Motor neuron (in vitro differentiated cells): ENCODE measurements around the gene ZNRF1. TPM values are rescaled to one million over a fixed set of nuclear protein-coding genes. Genes with fewer than 3 reads are reported as not detected.
"Not testable (repeated sequence)": the region's sequence is repeated elsewhere in the genome, so short reads cannot be mapped to it uniquely, and the experiment has no call there.

Source experiments
- ATAC-seq, 8 experiments: fragments of 200-7000 bp; cut with Tn5 transposase; replicated peaks in 6 of 8; 2 replicates each; pipeline ENCODE4 v1.8.0; 2021; ENCODE audit warnings: mild to moderate bottlenecking in 8 of 8, moderate library complexity in 8 of 8
- H3K27ac ChIP-seq, 2 donors: fragments of 250-450 bp; sonication (Bioruptor Pico); 2 replicates each; pipeline ENCODE4 v1.9.0; 2021; ENCODE audit warnings: antibody characterized with exemption in 2 of 2, mild to moderate bottlenecking in 2 of 2, moderate library complexity in 1 of 2
- H3K4me1 ChIP-seq, 2 donors: fragments of 250-450 bp; sonication (Bioruptor Pico); replicated peaks in 1 of 2; 2 replicates each; pipeline ENCODE4 v1.6.1; 2021; ENCODE audit warnings: antibody characterized with exemption in 2 of 2, mild to moderate bottlenecking in 2 of 2, moderate library complexity in 1 of 2
- H3K4me3 ChIP-seq, 5 donors: fragments of 250-450 bp; sonication (Bioruptor Pico); 2 replicates each; pipeline ENCODE4 v1.9.0; 2021; ENCODE audit warnings: antibody characterized with exemption in 5 of 5, mild to moderate bottlenecking in 5 of 5, moderate library complexity in 4 of 5
- WGBS, 10 experiments: fragments of 450-650 bp; shearing (Covaris generic); methylation state at CpG; one replicate each; pipeline ENCODE4 v1.0.0; 2022; 5-methylcytosine and 5-hydroxymethylcytosine counted together
- in situ Hi-C, 9 experiments: fragments of 400-800 bp; cut with MboI; loops; one replicate each; pipeline ENCODE4 v1.15.0; 2021; ENCODE audit warnings: low sequenced_read_pairs in 9 of 9, low pct_unique_long_range_greater_than_20kb in 2 of 9; ENCODE audit not compliant: unreplicated experiment in 9 of 9
- total RNA-seq, 8 experiments: library from RNA; unstranded; fragments of 300-600 nt; gene quantifications; 2 replicates each; pipeline versions ENCODE4 v1.2.3 to v1.2.4, GENCODE V29; 2022

The ZNRF1 gene
- total RNA-seq, 8 experiments from 2014 or later, result 7.7 to 20.2 (median 14.2) TPM

DNA sequence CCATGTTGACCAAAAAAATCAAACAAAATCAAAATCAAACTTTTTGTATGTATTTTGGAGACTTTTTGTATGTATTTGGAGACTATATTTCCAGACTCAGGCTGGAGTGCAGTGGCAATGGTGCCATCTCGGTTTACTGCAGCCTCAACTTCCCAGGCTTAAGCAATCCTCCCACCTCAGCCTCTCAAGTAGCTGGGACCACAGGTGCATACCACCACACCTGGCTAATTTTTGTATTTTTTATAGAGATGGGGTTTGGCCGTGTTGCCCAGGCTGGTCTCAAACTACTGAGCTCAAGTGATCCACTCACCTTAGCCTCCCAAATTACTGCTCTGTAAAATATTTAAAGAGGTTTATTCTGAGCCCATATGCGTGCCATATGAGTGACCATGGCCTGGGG is 9.0 kb upstream of the ZNRF1 start:
- H3K4me3 ChIP-seq, H3K27ac ChIP-seq, H3K4me1 ChIP-seq, ATAC-seq: not testable (repeated sequence)
- in situ Hi-C loops, result loop anchor here in 2 of 9 experiments (10.0 to 25.0 kb wide), 2 partner anchors 115 to 122 kb away; partner anchors contain the start of gene LDHD (in 1 of the 2)
- WGBS, 10 experiments, result 57 to 100% (median 73%) methylated on average over 1 to 3 of the region's 3 CpGs; no CpG with 5 or more reads in 2 of the 10 experiments

DNA sequence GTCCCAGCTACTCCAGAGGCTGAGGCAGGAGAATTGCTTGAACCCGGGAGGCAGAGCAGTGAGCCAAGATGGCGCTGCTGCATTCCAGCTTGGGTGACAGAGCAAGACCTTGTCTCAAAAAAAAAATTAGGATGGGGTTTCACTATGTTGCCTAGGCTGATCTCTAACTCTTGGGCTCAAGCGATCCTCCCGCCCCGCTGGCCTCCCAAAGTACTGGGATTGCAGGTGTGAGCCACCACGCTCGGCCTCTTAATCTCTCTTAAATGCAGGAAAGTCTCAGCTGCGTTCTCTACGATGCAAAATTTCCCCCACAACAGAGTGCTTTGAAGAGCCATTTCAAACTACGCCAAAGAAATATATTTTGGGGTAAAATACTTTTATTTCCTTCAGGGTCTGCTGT is 8.0 kb upstream of the ZNRF1 start:
- no peak for ATAC-seq
- Histone ChIP-seq H3K4me1 (peaks cover 6 to 9% of the 10 kb centered on the region in 2 donors), H3K4me3 (no peak overlapping the region), H3K27ac (no peak overlapping the region)
- in situ Hi-C loops, result loop anchor here in 2 of 9 experiments (10.0 to 25.0 kb wide), 2 partner anchors 114 to 121 kb away; partner anchors contain the start of gene LDHD (in 1 of the 2)
- 50 to 100% (median 97%) methylated on average over 1 to 6 of the region's 10 CpGs; no CpG with 5 or more reads in 5 of the 10 experiments for WGBS, 10 experiments

DNA sequence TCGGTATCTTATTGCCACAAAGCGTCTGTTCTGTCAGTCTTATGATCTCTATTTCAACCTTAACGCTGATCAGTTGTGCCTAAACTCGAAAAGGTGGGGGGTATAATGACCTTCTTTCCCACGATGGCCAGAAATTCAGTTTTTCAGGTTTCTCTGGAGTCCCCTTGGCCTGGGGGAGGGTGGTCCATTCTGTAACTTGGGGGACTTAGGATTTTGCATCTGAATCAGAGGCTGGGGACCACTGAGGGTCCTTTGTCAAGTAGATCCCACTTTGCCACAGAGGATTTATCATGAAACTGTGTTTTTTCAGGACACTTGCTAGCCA is 7.6 kb upstream of the ZNRF1 start:
- 0 to 90% (median 52%) methylated on average over 1 to 5 of the region's 5 CpGs; no CpG with 5 or more reads in 3 of the 10 experiments for WGBS, 10 experiments
- Histone ChIP-seq H3K27ac (no peak overlapping the region), H3K4me1 (peaks cover 6 to 9% of the 10 kb centered on the region in 2 donors), H3K4me3 (no peak overlapping the region)
- no peak for ATAC-seq
- in situ Hi-C loops, result loop anchor here in 2 of 9 experiments (10.0 to 25.0 kb wide), 2 partner anchors 114 to 121 kb away; partner anchors contain the start of gene LDHD (in 1 of the 2)

DNA sequence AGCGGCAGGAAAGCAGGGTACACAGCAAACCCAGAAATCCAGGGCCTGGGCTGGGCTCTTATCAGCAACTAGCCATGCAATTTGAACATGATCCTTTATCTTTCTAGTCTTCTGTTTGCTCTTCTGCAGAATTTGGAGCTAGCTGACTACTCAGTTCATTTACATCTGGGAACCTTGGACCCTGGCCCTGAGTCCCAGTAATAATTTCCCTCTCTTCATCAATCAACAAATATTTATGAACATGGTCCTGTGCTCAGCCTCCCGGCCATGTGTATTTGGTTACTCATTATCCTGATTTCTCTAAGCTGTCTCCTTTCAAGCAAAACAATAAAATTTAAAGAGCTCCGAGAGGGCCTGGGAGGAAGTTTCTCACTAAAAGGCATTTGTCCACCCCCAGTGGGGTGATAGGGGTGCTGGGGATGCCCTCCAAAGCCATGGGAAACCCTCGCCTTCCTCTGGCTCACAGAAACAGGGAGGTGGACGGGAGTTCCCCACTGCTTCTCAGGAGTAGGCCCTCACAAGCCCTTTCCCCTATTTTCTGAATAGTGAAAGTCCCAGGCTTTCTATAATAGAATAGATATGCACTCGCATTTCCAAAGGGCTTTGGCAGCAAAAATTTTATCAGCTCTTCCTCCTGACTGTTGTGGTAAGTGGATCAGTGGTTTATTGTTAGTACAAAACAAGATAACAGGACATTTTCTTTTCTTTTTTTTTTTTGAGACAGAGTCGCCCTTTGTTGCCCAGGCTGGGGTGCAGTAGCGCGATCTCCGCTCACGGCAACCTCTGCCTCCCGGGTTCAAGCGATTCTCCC is 7.0 kb upstream of the ZNRF1 start:
- H3K4me1 ChIP-seq, result peaks cover 6 to 9% of the 10 kb centered on the region in 2 donors
- H3K4me3 ChIP-seq, result no peak overlapping the region
- ATAC-seq, result no peak
- in situ Hi-C loops, result loop anchor here in 2 of 9 experiments (10.0 to 25.0 kb wide), 2 partner anchors 113 to 121 kb away; partner anchors contain the start of gene LDHD (in 1 of the 2)
- WGBS, 10 experiments, result 58 to 90% (median 75%) methylated on average over 4 to 11 of the region's 13 CpGs; no CpG with 5 or more reads in 1 of the 10 experiments
- H3K27ac ChIP-seq, result no peak overlapping the region

DNA sequence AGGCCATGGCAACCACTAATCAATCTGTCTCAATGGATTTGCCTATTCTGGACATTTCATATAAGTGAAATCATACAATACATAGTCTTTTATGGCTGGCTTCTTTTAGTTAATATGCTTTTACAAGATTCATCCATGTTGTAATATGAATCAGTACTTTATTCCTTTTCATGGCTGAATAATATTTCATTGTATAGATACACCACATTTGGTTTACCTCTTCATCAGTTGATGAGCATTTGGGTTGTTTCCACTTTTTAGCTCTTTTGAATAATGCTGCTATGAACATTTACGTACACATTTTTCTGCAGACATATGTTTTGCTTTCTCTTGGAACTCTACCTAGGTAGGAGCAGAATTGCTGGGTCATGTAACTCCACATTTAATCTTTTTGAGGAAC is 2.8 kb upstream of the ZNRF1 start:
- Histone ChIP-seq H3K4me1 (peaks cover 6 to 11% of the 10 kb centered on the region in 2 donors), H3K4me3 (no peak overlapping the region), H3K27ac (no peak overlapping the region)
- no peak for ATAC-seq
- 36 to 100% (median 100%) methylated on average over 1 of the region's 1 CpG; no CpG with 5 or more reads in 2 of the 10 experiments for WGBS, 10 experiments
- in situ Hi-C loops, result loop anchor here in 2 of 9 experiments (10.0 to 25.0 kb wide), 2 partner anchors 109 to 116 kb away; partner anchors contain the start of gene LDHD (in 1 of the 2)

DNA sequence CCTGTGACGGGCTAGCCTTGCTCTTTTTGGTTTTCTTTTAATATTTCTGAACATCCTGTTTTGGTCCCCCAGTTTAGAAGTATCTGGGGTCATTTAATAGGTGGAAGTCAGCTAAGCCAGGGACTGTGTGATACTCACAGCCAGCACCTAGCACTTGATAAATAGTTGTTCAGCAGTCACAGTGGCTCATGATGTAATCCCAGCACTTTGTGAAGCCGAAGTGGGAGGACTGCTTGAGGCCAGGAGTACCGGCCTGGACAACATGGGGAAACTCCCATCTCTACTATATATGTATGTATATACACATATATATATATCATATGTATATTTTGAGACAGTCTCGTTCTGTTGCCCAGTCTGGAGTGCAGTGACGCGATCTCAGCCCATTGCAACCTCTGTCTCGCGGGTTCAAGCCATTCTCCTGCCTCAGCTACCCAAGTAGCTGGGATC is 1.8 kb upstream of the ZNRF1 start:
- no peak for ATAC-seq
- peaks cover 10 to 11% of the 10 kb centered on the region in 2 donors for H3K4me1 ChIP-seq
- in situ Hi-C loops, result loop anchor here in 2 of 9 experiments (10.0 to 25.0 kb wide), 2 partner anchors 108 to 115 kb away; partner anchors contain the start of gene LDHD (in 1 of the 2)

DNA sequence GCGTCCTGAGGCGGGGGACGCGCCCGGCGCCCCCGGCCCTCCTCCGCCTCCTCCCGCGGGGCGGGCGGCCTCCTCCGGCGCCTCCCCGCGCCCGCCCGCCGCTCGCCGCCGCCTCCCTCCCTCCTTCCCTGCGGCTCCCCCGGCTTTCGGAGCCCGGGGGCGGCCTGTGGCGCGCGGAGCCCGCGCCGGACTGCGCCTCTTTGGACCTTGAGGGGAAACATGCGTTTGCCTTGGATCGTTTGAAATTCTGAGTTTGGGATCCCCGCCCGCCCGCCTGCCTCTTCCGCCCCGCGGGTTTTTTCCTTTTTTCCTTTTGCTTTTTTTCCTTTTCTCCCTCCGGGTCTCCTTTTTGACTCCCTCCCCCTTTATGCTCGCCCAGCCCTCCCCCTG is 390 bp downstream of the ZNRF1 start:
- in situ Hi-C loops, result loop anchor here in 2 of 9 experiments (10.0 to 25.0 kb wide), 2 partner anchors 106 to 113 kb away; partner anchors contain the start of gene LDHD (in 1 of the 2)
- peak; percentile 42 to 70 (median 58) for ATAC-seq
- Histone ChIP-seq H3K27ac (peak overlapping the region; percentile 90 to 97), H3K4me3 (peak overlapping the region; percentile 54 to 97 (median 64)), H3K4me1 (peaks cover 15 to 16% of the 10 kb centered on the region in 2 donors)
- WGBS, 10 experiments, result no CpG with 5 or more reads among the region's 44 CpGs

More for the DNA sequence above, 1.8 kb upstream of the ZNRF1 start:
- Histone ChIP-seq H3K27ac (no peak overlapping the region), H3K4me3 (no peak overlapping the region)
- WGBS, 10 experiments, result 55 to 100% (median 80%) methylated on average over 1 to 8 of the region's 8 CpGs; no CpG with 5 or more reads in 1 of the 10 experiments

DNA sequence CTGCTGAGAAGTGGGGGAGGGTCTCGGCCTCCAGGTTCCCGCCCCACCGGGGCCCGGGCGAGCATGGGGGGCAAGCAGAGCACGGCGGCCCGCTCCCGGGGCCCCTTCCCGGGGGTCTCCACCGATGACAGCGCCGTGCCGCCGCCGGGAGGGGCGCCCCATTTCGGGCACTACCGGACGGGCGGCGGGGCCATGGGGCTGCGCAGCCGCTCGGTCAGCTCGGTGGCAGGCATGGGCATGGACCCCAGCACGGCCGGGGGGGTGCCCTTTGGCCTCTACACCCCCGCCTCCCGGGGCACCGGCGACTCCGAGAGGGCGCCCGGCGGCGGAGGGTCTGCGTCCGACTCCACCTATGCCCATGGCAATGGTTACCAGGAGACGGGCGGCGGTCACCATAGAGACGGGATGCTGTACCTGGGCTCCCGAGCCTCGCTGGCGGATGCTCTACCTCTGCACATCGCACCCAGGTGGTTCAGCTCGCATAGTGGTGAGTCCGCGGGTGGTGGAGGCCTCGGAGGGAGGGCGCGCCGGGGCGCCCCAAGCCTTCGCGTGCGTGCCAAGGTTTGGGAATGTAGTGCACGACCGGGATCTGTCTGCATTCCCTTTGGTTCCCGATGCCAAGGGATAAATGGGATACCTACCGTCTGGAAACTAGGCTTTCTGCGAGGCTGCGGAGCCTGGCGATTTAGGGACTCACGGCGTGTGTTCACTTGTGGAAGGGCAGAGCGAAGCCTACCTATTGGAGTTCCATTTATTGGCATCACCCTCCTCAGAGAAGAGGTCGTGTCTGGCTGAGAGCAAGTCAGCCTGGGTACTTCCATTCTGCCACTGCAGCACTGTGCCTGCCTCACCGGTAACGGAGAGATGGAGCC is 1.0 kb downstream of the ZNRF1 start:
- H3K27ac ChIP-seq, result peak overlapping the region; percentile 90 to 97
- WGBS, 10 experiments, result 0 to 6% (median 0%) methylated on average over 1 to 6 of the region's 71 CpGs; no CpG with 5 or more reads in 3 of the 10 experiments
- H3K4me3 ChIP-seq, result peak overlapping the region; percentile 54 to 97 (median 64)
- in situ Hi-C loops, result loop anchor here in 2 of 9 experiments (10.0 to 25.0 kb wide), 2 partner anchors 105 to 112 kb away; partner anchors contain the start of gene LDHD (in 1 of the 2)
- ATAC-seq, result peak; percentile 2 to 57 (median 38)
- H3K4me1 ChIP-seq, result peaks cover 15 to 16% of the 10 kb centered on the region in 2 donors

DNA sequence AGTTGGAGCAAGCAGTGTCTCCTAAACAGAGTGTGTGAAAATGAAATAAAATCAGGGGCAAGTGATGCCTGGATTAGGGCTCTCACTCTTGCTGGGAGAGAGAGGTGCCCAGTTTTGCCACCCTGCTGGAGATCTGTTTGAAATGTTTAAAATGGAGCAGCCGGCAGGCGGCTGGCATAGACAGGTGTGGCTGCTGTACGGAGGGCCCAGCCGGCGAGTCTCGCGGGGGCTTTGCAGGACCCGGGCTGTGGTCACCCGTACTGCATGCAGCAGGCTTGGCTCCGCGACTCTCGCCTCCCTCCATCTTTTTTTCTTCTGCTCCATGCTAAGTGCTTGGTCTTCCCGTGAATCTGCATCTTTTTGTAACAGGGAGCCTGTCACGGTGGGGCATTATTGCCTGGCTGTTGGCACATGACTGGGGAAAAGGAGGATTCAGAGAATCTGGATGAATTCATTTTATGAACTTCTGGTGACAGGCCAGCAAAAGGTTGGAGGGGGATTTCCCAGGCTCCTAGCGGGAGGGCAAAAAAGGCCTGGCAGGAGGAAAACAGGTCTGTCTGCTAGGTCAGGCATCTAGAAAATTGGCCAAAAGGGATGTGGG is 1.8 kb downstream of the ZNRF1 start:
- 0 to 65% (median 10%) methylated on average over 2 to 14 of the region's 15 CpGs; no CpG with 5 or more reads in 1 of the 10 experiments for whole genome bisulfite sequencing, 10 experiments
- ATAC-seq, result peak in 7 of 8 experiments; percentile 1 to 52 (median 33)
- in situ Hi-C loops, result no loop called here
- H3K4me3 ChIP-seq, result peak overlapping the region; percentile 54 to 97 (median 64)
- H3K27ac ChIP-seq, result no peak overlapping the region
- peaks cover 15 to 16% of the 10 kb centered on the region in 2 donors for H3K4me1 ChIP-seq

DNA sequence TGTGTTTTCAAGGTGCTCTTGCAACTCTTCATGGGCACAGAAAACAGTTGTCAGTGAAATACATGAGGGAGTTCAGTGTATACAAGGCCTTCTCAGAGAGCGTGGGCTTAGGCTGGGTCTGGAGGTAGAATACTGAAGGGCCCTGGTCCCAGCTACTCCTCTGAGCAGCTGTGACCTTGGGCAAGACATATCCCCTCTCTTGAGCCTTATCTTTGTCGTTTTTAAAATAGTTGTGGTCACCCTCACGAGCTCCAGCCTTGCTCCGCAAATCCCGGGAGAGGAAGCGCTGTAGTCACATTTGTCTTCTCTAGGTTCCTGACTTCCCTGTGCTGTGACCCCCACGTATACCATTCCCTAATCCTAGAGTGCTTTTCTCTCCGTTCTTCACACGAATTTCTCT is 3.6 kb downstream of the ZNRF1 start:
- Histone ChIP-seq H3K4me1 (peaks cover 15 to 16% of the 10 kb centered on the region in 2 donors), H3K4me3 (peak overlapping the region in 1 of 5 donors; percentile 73), H3K27ac (no peak overlapping the region)
- 77 to 90% (median 84%) methylated on average over 3 to 9 of the region's 9 CpGs; no CpG with 5 or more reads in 3 of the 10 experiments for WGBS, 10 experiments
- no peak for ATAC-seq
- in situ Hi-C loops, result no loop called here

DNA sequence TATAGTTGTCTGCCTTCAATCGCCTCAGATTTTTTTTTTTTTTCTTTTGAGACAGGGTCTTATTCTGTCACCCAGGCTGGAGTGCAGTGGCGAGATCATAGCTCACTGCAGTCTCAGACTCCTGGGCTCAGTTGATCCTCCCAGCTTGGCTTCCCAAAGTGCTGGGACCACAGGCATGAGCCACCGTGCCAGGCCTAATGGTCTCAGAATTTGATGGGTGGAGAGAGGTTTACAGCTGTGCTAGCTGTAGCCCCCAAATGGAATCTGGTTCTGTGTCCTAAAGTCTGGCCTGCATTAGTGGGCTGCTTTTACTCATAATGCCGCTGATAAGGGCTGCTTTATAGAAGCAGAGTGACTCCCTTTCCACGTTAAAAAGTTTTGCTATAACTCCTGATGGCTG is 5.1 kb downstream of the ZNRF1 start:
- in situ Hi-C loops, result no loop called here
- peaks cover 15 to 16% of the 10 kb centered on the region in 2 donors for H3K4me1 ChIP-seq
- no peak overlapping the region for H3K27ac ChIP-seq
- H3K4me3 ChIP-seq, result no peak overlapping the region
- no peak for ATAC-seq
- WGBS, 10 experiments, result 41 to 100% (median 81%) methylated on average over 1 to 4 of the region's 5 CpGs; no CpG with 5 or more reads in 3 of the 10 experiments

DNA sequence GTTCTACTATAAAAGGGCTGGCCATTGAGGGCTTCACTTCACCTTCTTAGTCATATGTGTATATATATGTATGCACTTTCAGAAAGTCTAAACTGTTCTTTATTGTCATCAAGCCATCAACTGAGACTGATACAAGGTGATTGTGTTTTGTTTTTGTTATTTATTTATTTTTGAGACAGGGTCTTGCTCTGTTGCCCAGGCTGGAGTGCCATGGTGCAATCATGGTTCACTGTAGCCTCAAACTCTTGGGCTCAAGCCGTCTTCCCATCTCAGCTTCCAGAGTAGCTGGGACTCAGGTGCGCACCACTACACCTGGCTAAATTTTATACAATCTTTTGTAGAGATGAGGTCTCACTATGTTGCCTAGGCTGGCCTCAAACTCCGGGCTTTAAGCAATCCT is 5.6 kb downstream of the ZNRF1 start:
- Histone ChIP-seq H3K4me1 (peaks cover 15 to 16% of the 10 kb centered on the region in 2 donors), H3K4me3 (no peak overlapping the region), H3K27ac (no peak overlapping the region)
- ATAC-seq, result no peak
- in situ Hi-C loops, result no loop called here
- 83 to 100% (median 97%) methylated on average over 1 to 3 of the region's 3 CpGs; no CpG with 5 or more reads in 2 of the 10 experiments for WGBS, 10 experiments
